ENCODE data around the gene NDFIP2. TPM values are rescaled to one million over a fixed set of nuclear protein-coding genes. Genes with fewer than 3 reads are reported as not detected.

NDFIP2 gene
- total and polyA plus RNA-seq, 2 experiments from 2014 or later = 28.3 to 28.7 TPM

DNA sequence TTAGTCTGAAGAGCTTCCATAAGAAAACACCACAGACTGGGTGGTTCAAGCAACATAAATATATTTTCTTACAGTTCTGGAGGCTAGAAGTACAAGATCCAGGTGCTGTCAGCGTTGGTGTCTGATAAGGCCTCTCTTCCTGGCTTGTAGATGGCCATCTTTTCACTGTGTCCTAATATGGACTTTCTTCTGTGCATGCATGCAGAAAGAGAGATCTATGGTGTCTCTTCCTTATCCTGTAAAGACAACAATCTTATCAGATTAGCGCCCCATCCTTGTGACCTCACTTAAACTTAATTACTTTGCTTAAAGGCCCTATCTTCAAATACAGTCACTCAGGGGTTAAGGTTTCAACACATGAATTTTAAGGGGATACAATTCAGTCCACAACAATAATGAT lies 14.1 kb upstream of the NDFIP2 start:
- no peaks in the 10 kb centered on the region for H4K20me1 ChIP-seq (replicated peaks; ENCODE audit: insufficient read depth)
- H3K27me3 Mint-ChIP-seq (ENCODE audit: insufficient read depth, low read depth, poor library complexity) = no peaks in the 10 kb centered on the region
- TF ChIP-seq CREB1 (CRISPR knock-in tag; IDR thresholded peaks at IDR 0.05; ENCODE audit: low read depth) (no peak), ZNF114 (CRISPR knock-in tag; IDR thresholded peaks at IDR 0.05) (no peak), STAT1 (IDR thresholded peaks at IDR 0.05; ENCODE audit: unreplicated experiment) (no peak)
- H3K36me3 Mint-ChIP-seq (ENCODE audit: low read depth) = no peaks in the 10 kb centered on the region
- H3K4me3 Mint-ChIP-seq = no peak overlapping the region
- H3K27ac ChIP-seq (ENCODE audit: low read depth) = no peak overlapping the region
- no peaks in the 10 kb centered on the region for H3K79me2 ChIP-seq (replicated peaks; ENCODE audit: insufficient read depth)
- H3K9me2 ChIP-seq (ENCODE audit: insufficient read depth) = no peaks in the 10 kb centered on the region
- H3K4me2 ChIP-seq = no peak overlapping the region
- no peaks in the 10 kb centered on the region for H3K36me3 ChIP-seq (ENCODE audit: insufficient read depth)
- no peak overlapping the region for H3K4me3 ChIP-seq
- H3K27me3 ChIP-seq (ENCODE audit: insufficient read depth) = no peaks in the 10 kb centered on the region
- no peaks in the 10 kb centered on the region for H3K4me1 Mint-ChIP-seq
- no peaks in the 10 kb centered on the region for H3K4me1 ChIP-seq (ENCODE audit: insufficient read depth)
- H3F3A ChIP-seq (replicated peaks; ENCODE audit: low read depth) = no peaks in the 10 kb centered on the region
- ATAC-seq = no peak
- H3K9me3 Mint-ChIP-seq = no peaks in the 10 kb centered on the region
- H3K27ac Mint-ChIP-seq = no peak overlapping the region
- no peak for DNase-seq (ENCODE audit: low spot score)
- no peak overlapping the region for H2AFZ ChIP-seq

DNA sequence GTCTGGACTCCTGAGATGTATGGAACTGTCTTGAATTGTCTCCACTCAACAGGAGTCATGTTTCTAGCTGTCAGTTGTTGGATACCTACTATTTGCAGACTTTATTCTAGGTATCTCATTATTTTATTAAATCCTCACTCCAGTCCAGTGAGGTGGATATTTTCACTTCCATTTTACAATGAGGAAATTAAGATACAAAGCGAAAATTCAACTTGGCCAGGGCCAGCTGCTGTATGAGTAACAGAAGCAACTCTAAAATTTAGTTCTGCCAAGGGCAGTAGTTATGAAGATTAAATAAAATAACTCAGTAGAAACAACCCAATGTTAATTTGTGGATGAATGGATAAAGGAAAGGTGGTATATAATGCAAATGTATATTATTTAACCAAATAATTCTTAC lies 12.6 kb upstream of the NDFIP2 start:
- ATAC-seq (no peak), DNase-seq (ENCODE audit: low spot score) (no peak)
- Histone ChIP-seq H3K9me2 (ENCODE audit: insufficient read depth) (no peaks in the 10 kb centered on the region), H4K20me1 (replicated peaks; ENCODE audit: insufficient read depth) (no peaks in the 10 kb centered on the region), H3K27ac (ENCODE audit: low read depth) (no peak overlapping the region), H3K36me3 (ENCODE audit: insufficient read depth) (no peaks in the 10 kb centered on the region), H3K27me3 (ENCODE audit: insufficient read depth) (no peaks in the 10 kb centered on the region), H3K79me2 (replicated peaks; ENCODE audit: insufficient read depth) (no peaks in the 10 kb centered on the region), H3F3A (replicated peaks; ENCODE audit: low read depth) (no peaks in the 10 kb centered on the region), H3K4me1 (ENCODE audit: insufficient read depth) (no peaks in the 10 kb centered on the region), H3K4me2 (no peak overlapping the region), H2AFZ (peak overlapping the region; percentile 24; the same call in 1 of the 2 replicates), H3K4me3 (no peak overlapping the region)
- no peak overlapping the region for H3K27ac Mint-ChIP-seq
- no peak overlapping the region for H3K4me3 Mint-ChIP-seq
- H3K27me3 Mint-ChIP-seq (ENCODE audit: insufficient read depth, low read depth, poor library complexity) = no peaks in the 10 kb centered on the region
- TF ChIP-seq CREB1 (CRISPR knock-in tag; IDR thresholded peaks at IDR 0.05; ENCODE audit: low read depth) (no peak), ZNF114 (CRISPR knock-in tag; IDR thresholded peaks at IDR 0.05) (no peak)
- TF ChIP-seq, protein P1, sequence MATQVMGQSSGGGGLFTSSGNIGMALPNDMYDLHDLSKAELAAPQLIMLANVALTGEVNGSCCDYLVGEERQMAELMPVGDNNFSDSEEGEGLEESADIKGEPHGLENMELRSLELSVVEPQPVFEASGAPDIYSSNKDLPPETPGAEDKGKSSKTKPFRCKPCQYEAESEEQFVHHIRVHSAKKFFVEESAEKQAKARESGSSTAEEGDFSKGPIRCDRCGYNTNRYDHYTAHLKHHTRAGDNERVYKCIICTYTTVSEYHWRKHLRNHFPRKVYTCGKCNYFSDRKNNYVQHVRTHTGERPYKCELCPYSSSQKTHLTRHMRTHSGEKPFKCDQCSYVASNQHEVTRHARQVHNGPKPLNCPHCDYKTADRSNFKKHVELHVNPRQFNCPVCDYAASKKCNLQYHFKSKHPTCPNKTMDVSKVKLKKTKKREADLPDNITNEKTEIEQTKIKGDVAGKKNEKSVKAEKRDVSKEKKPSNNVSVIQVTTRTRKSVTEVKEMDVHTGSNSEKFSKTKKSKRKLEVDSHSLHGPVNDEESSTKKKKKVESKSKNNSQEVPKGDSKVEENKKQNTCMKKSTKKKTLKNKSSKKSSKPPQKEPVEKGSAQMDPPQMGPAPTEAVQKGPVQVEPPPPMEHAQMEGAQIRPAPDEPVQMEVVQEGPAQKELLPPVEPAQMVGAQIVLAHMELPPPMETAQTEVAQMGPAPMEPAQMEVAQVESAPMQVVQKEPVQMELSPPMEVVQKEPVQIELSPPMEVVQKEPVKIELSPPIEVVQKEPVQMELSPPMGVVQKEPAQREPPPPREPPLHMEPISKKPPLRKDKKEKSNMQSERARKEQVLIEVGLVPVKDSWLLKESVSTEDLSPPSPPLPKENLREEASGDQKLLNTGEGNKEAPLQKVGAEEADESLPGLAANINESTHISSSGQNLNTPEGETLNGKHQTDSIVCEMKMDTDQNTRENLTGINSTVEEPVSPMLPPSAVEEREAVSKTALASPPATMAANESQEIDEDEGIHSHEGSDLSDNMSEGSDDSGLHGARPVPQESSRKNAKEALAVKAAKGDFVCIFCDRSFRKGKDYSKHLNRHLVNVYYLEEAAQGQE (IDR thresholded peaks at IDR 0.05; ENCODE audit: unreplicated experiment) = no peak
- H3K4me1 Mint-ChIP-seq = no peaks in the 10 kb centered on the region
- H3K9me3 Mint-ChIP-seq = no peaks in the 10 kb centered on the region
- no peaks in the 10 kb centered on the region for H3K36me3 Mint-ChIP-seq (ENCODE audit: low read depth)

GRCh38 chr13:79468819-79469218 lies 12.1 kb upstream of the NDFIP2 start:
- no peaks in the 10 kb centered on the region for H4K20me1 ChIP-seq (replicated peaks; ENCODE audit: insufficient read depth)
- no peaks in the 10 kb centered on the region for H3K4me1 ChIP-seq (ENCODE audit: insufficient read depth)
- Mint-ChIP-seq H3K4me3 (no peak overlapping the region), H3K27me3 (ENCODE audit: insufficient read depth, low read depth, poor library complexity) (no peaks in the 10 kb centered on the region), H3K4me1 (no peaks in the 10 kb centered on the region), H3K27ac (no peak overlapping the region), H3K9me3 (no peaks in the 10 kb centered on the region), H3K36me3 (ENCODE audit: low read depth) (no peaks in the 10 kb centered on the region)
- no peaks in the 10 kb centered on the region for H3K9me2 ChIP-seq (ENCODE audit: insufficient read depth)
- H3K79me2 ChIP-seq (replicated peaks; ENCODE audit: insufficient read depth) = no peaks in the 10 kb centered on the region
- H3F3A ChIP-seq (replicated peaks; ENCODE audit: low read depth) = no peaks in the 10 kb centered on the region
- no peak overlapping the region for H3K27ac ChIP-seq (ENCODE audit: low read depth)
- H3K36me3 ChIP-seq (ENCODE audit: insufficient read depth) = no peaks in the 10 kb centered on the region
- DNase-seq (ENCODE audit: low spot score) = no peak
- H3K27me3 ChIP-seq (ENCODE audit: insufficient read depth) = no peaks in the 10 kb centered on the region
- ATAC-seq = no peak
- no peak overlapping the region; the same call in 1 of the 2 replicates for H2AFZ ChIP-seq
- no peak overlapping the region for H3K4me3 ChIP-seq
- no peak overlapping the region for H3K4me2 ChIP-seq
- no peak for TF ChIP-seq ZNF331 (CRISPR knock-in tag; IDR thresholded peaks at IDR 0.05; ENCODE audit: low read depth)
- TF ChIP-seq, protein P2, sequence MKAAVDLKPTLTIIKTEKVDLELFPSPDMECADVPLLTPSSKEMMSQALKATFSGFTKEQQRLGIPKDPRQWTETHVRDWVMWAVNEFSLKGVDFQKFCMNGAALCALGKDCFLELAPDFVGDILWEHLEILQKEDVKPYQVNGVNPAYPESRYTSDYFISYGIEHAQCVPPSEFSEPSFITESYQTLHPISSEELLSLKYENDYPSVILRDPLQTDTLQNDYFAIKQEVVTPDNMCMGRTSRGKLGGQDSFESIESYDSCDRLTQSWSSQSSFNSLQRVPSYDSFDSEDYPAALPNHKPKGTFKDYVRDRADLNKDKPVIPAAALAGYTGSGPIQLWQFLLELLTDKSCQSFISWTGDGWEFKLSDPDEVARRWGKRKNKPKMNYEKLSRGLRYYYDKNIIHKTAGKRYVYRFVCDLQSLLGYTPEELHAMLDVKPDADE (IDR thresholded peaks at IDR 0.05) = no peak
- TF ChIP-seq, protein P1 (IDR thresholded peaks at IDR 0.05; ENCODE audit: unreplicated experiment) = no peak
- no peak for TF ChIP-seq ZNF114 (CRISPR knock-in tag; IDR thresholded peaks at IDR 0.05)
- TF ChIP-seq POLR2AphosphoS5 (IDR thresholded peaks at IDR 0.05; ENCODE audit: low read depth) = no peak
- no peak for TF ChIP-seq CREB1 (CRISPR knock-in tag; IDR thresholded peaks at IDR 0.05; ENCODE audit: low read depth)
- TF ChIP-seq, protein P3, sequence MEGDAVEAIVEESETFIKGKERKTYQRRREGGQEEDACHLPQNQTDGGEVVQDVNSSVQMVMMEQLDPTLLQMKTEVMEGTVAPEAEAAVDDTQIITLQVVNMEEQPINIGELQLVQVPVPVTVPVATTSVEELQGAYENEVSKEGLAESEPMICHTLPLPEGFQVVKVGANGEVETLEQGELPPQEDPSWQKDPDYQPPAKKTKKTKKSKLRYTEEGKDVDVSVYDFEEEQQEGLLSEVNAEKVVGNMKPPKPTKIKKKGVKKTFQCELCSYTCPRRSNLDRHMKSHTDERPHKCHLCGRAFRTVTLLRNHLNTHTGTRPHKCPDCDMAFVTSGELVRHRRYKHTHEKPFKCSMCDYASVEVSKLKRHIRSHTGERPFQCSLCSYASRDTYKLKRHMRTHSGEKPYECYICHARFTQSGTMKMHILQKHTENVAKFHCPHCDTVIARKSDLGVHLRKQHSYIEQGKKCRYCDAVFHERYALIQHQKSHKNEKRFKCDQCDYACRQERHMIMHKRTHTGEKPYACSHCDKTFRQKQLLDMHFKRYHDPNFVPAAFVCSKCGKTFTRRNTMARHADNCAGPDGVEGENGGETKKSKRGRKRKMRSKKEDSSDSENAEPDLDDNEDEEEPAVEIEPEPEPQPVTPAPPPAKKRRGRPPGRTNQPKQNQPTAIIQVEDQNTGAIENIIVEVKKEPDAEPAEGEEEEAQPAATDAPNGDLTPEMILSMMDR (conservative IDR thresholded peaks at IDR 0.05; ENCODE audit: low read depth in 2 of 2) = no peak
- TF ChIP-seq EZH2phosphoT487 (IDR thresholded peaks at IDR 0.05; ENCODE audit: unreplicated experiment) = no peak

Measured in GM23338 (cell line).